NB4 (cell line): ENCODE results near the gene VWA5B1.

ENCODE experiments used
- MYC ChIP-seq: IDR thresholded peaks from 2 replicates; pipeline ENCODE4 v1.6.1; 2011; ENCODE audit warnings: low read depth, low read length
- POLR2A ChIP-seq: IDR thresholded peaks from 2 replicates; pipeline ENCODE4 v1.6.1; 2011; ENCODE audit warnings: mild to moderate bottlenecking; ENCODE audit not compliant: insufficient read length; ENCODE audit errors: extremely low read depth
- TF ChIP-seq, protein P1 (sequence below): IDR thresholded peaks from one replicate; pipeline ENCODE4 v1.5.1; 2012; ENCODE audit warnings: low read depth, low read length
- TF ChIP-seq, protein P2 (sequence below): IDR thresholded peaks from 2 replicates; pipeline ENCODE4 v1.6.1; 2011; ENCODE audit warnings: low read depth, low read length

DNA sequence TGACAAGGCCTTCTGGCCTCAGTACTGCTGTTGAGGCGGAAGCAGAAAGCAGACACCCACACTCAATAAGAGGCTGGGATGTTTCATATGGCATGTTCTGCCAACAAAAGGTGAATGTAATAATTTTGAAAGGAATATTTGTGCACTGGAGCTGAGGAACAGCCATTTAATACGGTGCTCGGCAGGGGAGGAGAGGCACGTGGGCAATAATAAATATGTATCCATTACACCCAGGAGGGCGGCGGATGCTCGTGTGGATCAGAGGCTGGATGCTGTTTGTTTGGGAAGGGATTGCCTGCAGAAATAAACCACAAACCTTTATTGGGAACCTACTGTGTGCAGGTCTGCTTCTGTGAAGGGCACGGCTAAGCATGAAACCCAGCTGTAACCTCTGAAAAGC, 92.0 kb downstream of the VWA5B1 start:
- no peak for TF ChIP-seq POLR2A
- TF ChIP-seq, protein P1, sequence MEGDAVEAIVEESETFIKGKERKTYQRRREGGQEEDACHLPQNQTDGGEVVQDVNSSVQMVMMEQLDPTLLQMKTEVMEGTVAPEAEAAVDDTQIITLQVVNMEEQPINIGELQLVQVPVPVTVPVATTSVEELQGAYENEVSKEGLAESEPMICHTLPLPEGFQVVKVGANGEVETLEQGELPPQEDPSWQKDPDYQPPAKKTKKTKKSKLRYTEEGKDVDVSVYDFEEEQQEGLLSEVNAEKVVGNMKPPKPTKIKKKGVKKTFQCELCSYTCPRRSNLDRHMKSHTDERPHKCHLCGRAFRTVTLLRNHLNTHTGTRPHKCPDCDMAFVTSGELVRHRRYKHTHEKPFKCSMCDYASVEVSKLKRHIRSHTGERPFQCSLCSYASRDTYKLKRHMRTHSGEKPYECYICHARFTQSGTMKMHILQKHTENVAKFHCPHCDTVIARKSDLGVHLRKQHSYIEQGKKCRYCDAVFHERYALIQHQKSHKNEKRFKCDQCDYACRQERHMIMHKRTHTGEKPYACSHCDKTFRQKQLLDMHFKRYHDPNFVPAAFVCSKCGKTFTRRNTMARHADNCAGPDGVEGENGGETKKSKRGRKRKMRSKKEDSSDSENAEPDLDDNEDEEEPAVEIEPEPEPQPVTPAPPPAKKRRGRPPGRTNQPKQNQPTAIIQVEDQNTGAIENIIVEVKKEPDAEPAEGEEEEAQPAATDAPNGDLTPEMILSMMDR, result no peak
- TF ChIP-seq, protein P2, sequence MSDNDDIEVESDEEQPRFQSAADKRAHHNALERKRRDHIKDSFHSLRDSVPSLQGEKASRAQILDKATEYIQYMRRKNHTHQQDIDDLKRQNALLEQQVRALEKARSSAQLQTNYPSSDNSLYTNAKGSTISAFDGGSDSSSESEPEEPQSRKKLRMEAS, result no peak
- TF ChIP-seq MYC, result no peak
